Subcutaneous adipose tissue (tissue), 4 donors: ENCODE results near the gene ACKR3. TPM values are rescaled to one million over a fixed set of nuclear protein-coding genes. Genes with fewer than 3 reads are reported as not detected.

Source experiments
- total RNA-seq, 4 donors: library from RNA; depleted of rRNA; stranded (reverse); fragments of >200 nt; gene quantifications; one replicate each; pipeline ENCODE4 v1.1.0, GENCODE V29; 2016
- TF ChIP-seq, protein P1 (sequence below): fragments of 450-650 bp; IDR thresholded peaks from one replicate; pipeline ENCODE4 v1.5.1; 2016; ENCODE audit warnings: low read depth, mild to moderate bottlenecking, control low read depth, antibody characterized with exemption, moderate library complexity

Gene ACKR3
- total RNA-seq, 4 donors from 2014 or later: 26.3 to 84.9 (median 38.6) TPM

DNA sequence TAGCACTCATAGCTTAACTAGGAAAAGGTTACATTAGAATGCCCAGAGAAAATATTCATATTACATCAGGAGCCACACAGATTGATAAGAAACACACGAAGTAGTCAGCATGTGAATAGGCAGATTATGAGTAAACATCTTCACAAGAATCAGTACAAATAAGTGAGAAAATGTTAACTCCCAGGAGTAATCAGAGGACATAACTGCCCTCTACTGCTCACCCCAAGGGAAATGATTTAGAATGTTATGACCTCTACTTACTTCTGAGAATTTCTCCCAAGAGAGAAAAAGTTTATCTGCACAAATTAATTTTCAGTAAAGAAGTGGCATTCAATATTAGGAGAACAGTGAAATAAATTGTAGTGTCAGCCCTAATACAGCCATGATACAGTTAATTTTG is 39.1 kb upstream of the ACKR3 start:
- TF ChIP-seq, protein P1, sequence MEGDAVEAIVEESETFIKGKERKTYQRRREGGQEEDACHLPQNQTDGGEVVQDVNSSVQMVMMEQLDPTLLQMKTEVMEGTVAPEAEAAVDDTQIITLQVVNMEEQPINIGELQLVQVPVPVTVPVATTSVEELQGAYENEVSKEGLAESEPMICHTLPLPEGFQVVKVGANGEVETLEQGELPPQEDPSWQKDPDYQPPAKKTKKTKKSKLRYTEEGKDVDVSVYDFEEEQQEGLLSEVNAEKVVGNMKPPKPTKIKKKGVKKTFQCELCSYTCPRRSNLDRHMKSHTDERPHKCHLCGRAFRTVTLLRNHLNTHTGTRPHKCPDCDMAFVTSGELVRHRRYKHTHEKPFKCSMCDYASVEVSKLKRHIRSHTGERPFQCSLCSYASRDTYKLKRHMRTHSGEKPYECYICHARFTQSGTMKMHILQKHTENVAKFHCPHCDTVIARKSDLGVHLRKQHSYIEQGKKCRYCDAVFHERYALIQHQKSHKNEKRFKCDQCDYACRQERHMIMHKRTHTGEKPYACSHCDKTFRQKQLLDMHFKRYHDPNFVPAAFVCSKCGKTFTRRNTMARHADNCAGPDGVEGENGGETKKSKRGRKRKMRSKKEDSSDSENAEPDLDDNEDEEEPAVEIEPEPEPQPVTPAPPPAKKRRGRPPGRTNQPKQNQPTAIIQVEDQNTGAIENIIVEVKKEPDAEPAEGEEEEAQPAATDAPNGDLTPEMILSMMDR: no peak

DNA sequence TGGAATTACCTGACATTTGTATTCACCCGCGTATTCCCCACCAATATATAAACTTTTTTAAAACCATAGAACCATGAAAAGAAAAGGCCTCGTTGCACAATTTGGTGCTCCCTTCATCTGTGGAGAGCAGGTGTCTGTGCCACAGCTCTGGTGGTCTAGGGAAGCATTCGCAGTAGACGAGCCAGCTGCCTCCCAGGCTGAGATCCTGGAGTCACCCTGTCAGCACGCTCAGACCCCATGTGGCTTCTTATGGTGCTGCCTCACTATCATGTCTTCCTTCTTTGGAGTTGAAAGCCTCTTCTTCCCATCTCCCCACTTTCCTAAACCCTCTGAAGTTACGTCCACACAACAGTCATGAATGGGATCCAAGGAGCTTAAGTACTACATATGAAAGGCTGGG is 38.4 kb upstream of the ACKR3 start:
- TF ChIP-seq, protein P1: no peak

DNA sequence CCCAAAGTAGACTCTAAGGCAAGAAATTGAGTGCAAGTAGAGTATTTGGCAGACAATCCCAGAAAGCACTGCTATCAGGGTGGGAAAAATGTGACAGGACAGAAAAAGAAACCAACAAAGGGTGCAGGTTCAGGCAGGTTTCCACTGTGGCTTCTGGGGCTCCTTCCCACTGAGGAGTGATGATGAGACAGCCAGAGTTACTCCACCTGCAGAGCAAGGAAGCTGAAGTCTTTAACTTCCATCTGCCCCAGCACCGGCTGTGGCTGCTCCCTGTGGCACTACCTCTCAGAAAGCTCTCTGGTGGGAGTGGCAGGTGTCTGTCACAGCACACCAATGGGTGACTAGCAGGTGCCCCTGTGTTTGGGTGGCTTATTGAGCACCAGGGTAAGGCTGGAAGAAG is 37.6 kb upstream of the ACKR3 start:
- TF ChIP-seq, protein P1: no peak

DNA sequence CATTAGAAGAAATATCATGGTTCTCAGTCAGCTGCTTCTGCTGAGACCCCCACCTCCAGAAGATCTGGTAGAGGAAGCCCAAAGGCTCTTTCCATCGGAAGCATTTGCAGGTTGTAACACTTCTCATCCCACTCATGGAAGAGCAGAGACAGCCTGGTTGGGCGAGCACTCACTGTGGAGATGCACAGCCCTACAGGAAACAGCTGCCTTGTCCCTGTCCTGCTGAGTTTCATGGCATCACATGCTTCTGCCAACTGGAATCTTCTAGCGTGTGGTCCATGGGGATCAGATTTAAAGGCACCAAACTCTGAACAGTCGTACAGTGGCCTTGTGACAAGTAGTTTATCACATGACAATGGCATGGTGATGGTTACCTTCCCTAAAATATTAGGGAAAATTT is 36.3 kb upstream of the ACKR3 start:
- TF ChIP-seq, protein P1: no peak

DNA sequence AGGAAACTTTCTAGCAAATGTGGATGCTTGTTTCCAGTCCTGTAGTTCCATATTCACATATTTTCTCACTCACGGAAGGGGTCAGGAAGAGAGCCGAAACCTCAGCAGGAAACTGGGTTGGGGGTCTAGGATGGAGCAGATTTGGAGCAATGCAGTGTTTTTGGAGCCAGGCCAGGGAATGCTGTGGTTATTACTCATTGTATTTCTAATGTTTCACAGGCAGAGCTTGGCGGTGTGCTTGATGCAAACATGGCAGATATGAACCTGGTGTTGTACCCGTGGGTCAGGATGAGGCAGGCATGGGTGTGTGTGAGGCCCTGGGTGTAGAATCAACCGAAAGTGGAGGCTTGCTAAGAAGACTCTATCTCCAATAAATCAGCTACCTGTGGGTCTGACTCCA is 34.6 kb upstream of the ACKR3 start:
- TF ChIP-seq, protein P1: no peak

DNA sequence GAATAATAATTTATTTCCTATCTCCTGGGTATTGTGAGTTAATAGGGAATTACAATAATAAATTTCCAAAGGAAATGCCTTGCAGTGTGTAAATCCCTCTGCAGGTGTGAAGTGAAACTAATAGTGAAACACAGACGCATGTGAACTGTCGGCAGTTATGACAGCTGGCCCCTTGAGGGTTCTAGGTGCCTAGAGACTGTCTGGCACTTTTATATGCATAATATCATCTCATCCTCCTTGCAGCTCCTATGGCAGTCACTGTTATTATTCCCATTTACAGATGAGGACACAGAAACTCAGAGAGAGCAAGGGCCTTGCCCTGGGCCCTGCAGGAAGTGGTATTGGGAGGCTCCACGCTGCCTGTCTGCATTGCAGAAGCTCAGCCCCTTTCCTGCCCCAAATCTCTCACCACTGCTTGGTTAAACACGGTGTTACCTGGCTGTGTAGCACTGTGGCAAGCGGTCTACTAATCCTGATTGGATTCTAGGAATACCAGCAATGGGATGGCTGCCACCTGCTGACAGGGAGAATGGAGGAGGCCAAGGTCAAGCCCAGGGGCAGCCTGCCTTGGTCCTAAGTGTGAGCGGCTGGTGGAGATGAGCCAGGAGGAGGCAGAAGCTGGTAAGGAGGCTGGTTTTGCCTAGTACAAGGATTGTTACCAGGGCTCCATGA is 32.8 kb upstream of the ACKR3 start:
- TF ChIP-seq, protein P1: no peak

DNA sequence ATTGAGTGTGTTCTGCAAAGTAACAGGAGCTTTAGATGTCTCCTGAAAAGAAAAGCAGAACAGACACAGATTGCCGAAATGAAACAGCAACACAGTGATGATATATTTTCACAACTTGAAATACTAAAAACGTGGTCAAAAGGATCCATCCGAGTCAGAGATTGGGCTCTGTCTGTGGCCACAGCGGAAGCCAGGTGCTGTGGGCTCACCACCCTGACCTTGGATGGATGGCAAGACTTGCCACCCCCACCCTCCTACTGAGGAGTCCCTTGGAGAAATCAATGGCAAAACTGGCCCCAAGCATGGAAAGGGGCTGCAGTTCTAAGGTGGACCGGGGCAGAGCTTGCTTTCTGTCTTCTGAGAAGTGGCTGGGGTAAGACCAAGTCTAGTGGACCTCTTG is 31.4 kb upstream of the ACKR3 start:
- TF ChIP-seq, protein P1: no peak
